HepG2 (cell line): Measurements from ENCODE around the gene PYGB. TPM values are rescaled to one million over a fixed set of nuclear protein-coding genes. Genes with fewer than 3 reads are reported as not detected.

Experiments used
- ARNT2 ChIP-seq: sonication (generic); formaldehyde crosslinking; IDR thresholded peaks from 2 replicates; pipeline ENCODE4 v1.8.0; 2022; ENCODE audit warnings: mild to moderate bottlenecking, low read depth, missing genetic modification reagents, moderate library complexity
- CHD2 ChIP-seq: IDR thresholded peaks from 2 replicates; pipeline ENCODE4 v1.6.1; 2011; ENCODE audit warnings: low read depth, low read length, improper control_type of control experiment
- ELF3 ChIP-seq: IDR thresholded peaks from 2 replicates; pipeline ENCODE4 v1.6.1; 2016; ENCODE audit warnings: missing genetic modification reagents, missing compliant biosample characterization
- FOXP1 ChIP-seq, 2 experiments: fragments of 450-650 bp in 1 of 2; IDR thresholded peaks; 2 replicates each; pipeline ENCODE4 v1.6.1; 2017 to 2018; ENCODE audit warnings: antibody characterized with exemption in 1 of 2
- GATAD2A ChIP-seq: IDR thresholded peaks from 2 replicates; pipeline ENCODE4 v1.6.1; 2016
- HNF4G ChIP-seq, 2 experiments: sonication (generic) in 1 of 2; formaldehyde crosslinking in 1 of 2; IDR thresholded peaks; 2 replicates each; pipeline versions ENCODE4 v1.4.0 to v1.6.1; 2011 to 2020; ENCODE audit warnings: borderline replicate concordance in 2 of 2, low read depth in 2 of 2, mild to moderate bottlenecking in 2 of 2, low read length in 1 of 2, missing genetic modification reagents in 1 of 2, moderate library complexity in 1 of 2
- LCORL ChIP-seq, 2 experiments: fragments of 450-650 bp in 1 of 2; sonication (generic) in 1 of 2; formaldehyde crosslinking in 1 of 2; IDR thresholded peaks; 2 replicates each; pipeline versions ENCODE4 v1.5.0 to v1.6.1; 2017 to 2020; ENCODE audit warnings: antibody characterized with exemption in 1 of 2, missing genetic modification reagents in 1 of 2
- MTA1 ChIP-seq: sonication (generic); formaldehyde crosslinking; IDR thresholded peaks from 2 replicates; pipeline ENCODE4 v1.4.0; 2020; ENCODE audit warnings: missing genetic modification reagents, mild to moderate bottlenecking, borderline replicate concordance
- NRL ChIP-seq: sonication (generic); formaldehyde crosslinking; IDR thresholded peaks from 2 replicates; pipeline ENCODE4 v1.5.0; 2020; ENCODE audit warnings: missing genetic modification reagents, mild to moderate bottlenecking, moderate library complexity, borderline replicate concordance
- TEAD2 ChIP-seq: sonication (generic); formaldehyde crosslinking; IDR thresholded peaks from 2 replicates; pipeline ENCODE4 v1.9.0; 2021; ENCODE audit warnings: missing genetic modification reagents
- ZFP82 ChIP-seq: sonication (generic); formaldehyde crosslinking; IDR thresholded peaks from 2 replicates; pipeline ENCODE4 v1.5.1; 2020; ENCODE audit warnings: mild to moderate bottlenecking, missing genetic modification reagents, borderline replicate concordance
- ZNF292 ChIP-seq: sonication (generic); formaldehyde crosslinking; IDR thresholded peaks from 2 replicates; pipeline ENCODE4 v1.8.1; 2022; ENCODE audit warnings: mild to moderate bottlenecking, low read depth, missing genetic modification reagents, borderline replicate concordance
- polyA plus RNA-seq, 8 experiments: library from polyadenylated mRNA; depleted of rRNA in 3 of 8; stranded (reverse) in 7 of 8; unstranded in 1 of 8; fragments of >200 nt; fragmentation: Illumina TruSeq in 4 of 8; extraction: Trizol in 4 of 8; gene quantifications; 2 replicates each; pipeline versions ENCODE4 v1.2.1 to v1.2.3, GENCODE V29; 2011 to 2016; ENCODE audit warnings: low read depth in 4 of 8, missing spikeins in 1 of 8, mixed read lengths in 1 of 8; ENCODE audit not compliant: insufficient read depth in 1 of 8
- total RNA-seq, 5 experiments: library from RNA; depleted of rRNA; stranded (reverse); fragments of >200 nt; fragmentation: Illumina TruSeq; extraction: Trizol; gene quantifications; 2 replicates each; pipeline ENCODE4 v1.2.3, GENCODE V29; 2016; ENCODE audit warnings: low read depth in 1 of 5
- TF ChIP-seq, protein P1 (sequence below): IDR thresholded peaks from 2 replicates; pipeline ENCODE4 v1.4.0; 2020; ENCODE audit warnings: mild to moderate bottlenecking, missing genetic modification reagents
- TF ChIP-seq, protein P2 (sequence below): IDR thresholded peaks from 2 replicates; pipeline ENCODE4 v1.6.1; 2016; ENCODE audit warnings: missing compliant biosample characterization, missing genetic modification reagents, borderline replicate concordance
- TF ChIP-seq, protein P3 (sequence below): sonication (generic); formaldehyde crosslinking; IDR thresholded peaks from 2 replicates; pipeline ENCODE4 v1.4.0; 2020; ENCODE audit warnings: missing genetic modification reagents, borderline replicate concordance
- TF ChIP-seq, protein P4 (sequence below): IDR thresholded peaks from 2 replicates; pipeline ENCODE4 v1.6.1; 2016; ENCODE audit warnings: low read depth, control low read depth

PYGB gene
- total and polyA plus RNA-seq, 2 of the 13 experiments (the other 11 are each of a cell fraction or from before 2014, with no cell fraction given), result 24.2 to 86.3 TPM

DNA sequence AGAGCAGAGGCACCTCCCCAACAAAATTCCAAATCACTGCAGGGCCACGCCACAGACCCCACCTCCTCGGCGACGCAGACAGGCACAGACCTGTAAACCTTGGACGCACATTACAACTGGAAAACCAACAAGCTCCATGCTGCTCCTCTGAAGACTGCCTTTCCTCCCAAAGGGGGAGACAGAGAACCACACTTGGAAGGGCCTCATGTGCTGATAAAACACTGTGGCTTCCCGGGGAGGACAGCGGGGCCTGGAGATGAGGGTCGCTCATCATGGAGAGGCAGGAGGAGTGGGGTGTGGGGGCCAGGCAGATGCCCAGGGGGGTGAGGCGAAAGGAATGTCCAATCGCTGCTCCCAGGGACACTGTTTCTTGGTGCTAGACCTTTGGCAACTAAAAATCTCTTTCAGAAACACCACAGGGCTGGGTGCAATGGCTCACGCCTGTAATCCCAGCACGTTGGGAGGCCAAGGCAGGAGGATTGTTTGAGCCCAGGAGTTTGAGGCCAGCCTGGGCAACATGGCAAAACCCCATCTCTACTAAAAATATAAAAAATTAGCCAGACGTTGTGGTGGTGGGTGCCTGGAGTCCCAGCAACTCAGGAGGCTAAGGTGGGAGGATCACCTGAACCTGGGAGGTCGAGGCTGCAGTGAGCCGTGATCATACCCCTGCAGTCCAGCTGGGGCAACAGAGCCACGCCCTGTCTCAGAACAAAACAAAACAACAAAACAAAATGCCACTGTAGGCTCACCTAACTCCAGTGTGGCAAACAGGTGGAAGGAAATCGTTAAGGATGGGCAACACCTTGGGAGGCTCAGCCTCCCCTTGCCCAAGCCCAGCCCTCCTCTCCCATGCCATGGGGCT, 88.9 kb downstream of the PYGB start (continued):
- TF ChIP-seq, protein P1, sequence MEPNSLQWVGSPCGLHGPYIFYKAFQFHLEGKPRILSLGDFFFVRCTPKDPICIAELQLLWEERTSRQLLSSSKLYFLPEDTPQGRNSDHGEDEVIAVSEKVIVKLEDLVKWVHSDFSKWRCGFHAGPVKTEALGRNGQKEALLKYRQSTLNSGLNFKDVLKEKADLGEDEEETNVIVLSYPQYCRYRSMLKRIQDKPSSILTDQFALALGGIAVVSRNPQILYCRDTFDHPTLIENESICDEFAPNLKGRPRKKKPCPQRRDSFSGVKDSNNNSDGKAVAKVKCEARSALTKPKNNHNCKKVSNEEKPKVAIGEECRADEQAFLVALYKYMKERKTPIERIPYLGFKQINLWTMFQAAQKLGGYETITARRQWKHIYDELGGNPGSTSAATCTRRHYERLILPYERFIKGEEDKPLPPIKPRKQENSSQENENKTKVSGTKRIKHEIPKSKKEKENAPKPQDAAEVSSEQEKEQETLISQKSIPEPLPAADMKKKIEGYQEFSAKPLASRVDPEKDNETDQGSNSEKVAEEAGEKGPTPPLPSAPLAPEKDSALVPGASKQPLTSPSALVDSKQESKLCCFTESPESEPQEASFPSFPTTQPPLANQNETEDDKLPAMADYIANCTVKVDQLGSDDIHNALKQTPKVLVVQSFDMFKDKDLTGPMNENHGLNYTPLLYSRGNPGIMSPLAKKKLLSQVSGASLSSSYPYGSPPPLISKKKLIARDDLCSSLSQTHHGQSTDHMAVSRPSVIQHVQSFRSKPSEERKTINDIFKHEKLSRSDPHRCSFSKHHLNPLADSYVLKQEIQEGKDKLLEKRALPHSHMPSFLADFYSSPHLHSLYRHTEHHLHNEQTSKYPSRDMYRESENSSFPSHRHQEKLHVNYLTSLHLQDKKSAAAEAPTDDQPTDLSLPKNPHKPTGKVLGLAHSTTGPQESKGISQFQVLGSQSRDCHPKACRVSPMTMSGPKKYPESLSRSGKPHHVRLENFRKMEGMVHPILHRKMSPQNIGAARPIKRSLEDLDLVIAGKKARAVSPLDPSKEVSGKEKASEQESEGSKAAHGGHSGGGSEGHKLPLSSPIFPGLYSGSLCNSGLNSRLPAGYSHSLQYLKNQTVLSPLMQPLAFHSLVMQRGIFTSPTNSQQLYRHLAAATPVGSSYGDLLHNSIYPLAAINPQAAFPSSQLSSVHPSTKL (CRISPR knock-in tag), result peak; percentile 17; the same call in 1 of the 2 replicates
- TF ChIP-seq, protein P2, sequence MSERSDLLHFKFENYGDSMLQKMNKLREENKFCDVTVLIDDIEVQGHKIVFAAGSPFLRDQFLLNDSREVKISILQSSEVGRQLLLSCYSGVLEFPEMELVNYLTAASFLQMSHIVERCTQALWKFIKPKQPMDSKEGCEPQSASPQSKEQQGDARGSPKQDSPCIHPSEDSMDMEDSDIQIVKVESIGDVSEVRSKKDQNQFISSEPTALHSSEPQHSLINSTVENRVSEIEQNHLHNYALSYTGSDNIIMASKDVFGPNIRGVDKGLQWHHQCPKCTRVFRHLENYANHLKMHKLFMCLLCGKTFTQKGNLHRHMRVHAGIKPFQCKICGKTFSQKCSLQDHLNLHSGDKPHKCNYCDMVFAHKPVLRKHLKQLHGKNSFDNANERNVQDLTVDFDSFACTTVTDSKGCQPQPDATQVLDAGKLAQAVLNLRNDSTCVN (CRISPR knock-in tag), result no peak
- TF ChIP-seq GATAD2A (peak; percentile 34; the same call in 1 of the 2 replicates), MTA1 (CRISPR knock-in tag) (no peak), ARNT2 (CRISPR knock-in tag) (0 out of 2 replicates have a peak, but pooled peaks have one; percentile 33), ZNF292 (CRISPR knock-in tag) (no peak), TEAD2 (CRISPR knock-in tag) (no peak), CHD2 (0 out of 2 replicates have a peak, but pooled peaks have one; percentile 26), HNF4G (IDR thresholded peaks at IDR 0.05; ENCODE audit: borderline replicate concordance, low read depth, low read length) (no peak), HNF4G (CRISPR knock-in tag; IDR thresholded peaks at IDR 0.05; ENCODE audit: borderline replicate concordance, low read depth) (no peak), ELF3 (CRISPR knock-in tag) (0 out of 2 replicates have a peak, but pooled peaks have one; percentile 35), NRL (CRISPR knock-in tag) (peak; percentile 94), LCORL (IDR thresholded peaks at IDR 0.05) (0 out of 2 replicates have a peak, but pooled peaks have one; percentile 12), LCORL (CRISPR knock-in tag; IDR thresholded peaks at IDR 0.05) (no peak), ZFP82 (no peak), FOXP1 (IDR thresholded peaks at IDR 0.05) (no peak), FOXP1 (CRISPR knock-in tag; IDR thresholded peaks at IDR 0.05) (no peak)
- TF ChIP-seq, protein P3, sequence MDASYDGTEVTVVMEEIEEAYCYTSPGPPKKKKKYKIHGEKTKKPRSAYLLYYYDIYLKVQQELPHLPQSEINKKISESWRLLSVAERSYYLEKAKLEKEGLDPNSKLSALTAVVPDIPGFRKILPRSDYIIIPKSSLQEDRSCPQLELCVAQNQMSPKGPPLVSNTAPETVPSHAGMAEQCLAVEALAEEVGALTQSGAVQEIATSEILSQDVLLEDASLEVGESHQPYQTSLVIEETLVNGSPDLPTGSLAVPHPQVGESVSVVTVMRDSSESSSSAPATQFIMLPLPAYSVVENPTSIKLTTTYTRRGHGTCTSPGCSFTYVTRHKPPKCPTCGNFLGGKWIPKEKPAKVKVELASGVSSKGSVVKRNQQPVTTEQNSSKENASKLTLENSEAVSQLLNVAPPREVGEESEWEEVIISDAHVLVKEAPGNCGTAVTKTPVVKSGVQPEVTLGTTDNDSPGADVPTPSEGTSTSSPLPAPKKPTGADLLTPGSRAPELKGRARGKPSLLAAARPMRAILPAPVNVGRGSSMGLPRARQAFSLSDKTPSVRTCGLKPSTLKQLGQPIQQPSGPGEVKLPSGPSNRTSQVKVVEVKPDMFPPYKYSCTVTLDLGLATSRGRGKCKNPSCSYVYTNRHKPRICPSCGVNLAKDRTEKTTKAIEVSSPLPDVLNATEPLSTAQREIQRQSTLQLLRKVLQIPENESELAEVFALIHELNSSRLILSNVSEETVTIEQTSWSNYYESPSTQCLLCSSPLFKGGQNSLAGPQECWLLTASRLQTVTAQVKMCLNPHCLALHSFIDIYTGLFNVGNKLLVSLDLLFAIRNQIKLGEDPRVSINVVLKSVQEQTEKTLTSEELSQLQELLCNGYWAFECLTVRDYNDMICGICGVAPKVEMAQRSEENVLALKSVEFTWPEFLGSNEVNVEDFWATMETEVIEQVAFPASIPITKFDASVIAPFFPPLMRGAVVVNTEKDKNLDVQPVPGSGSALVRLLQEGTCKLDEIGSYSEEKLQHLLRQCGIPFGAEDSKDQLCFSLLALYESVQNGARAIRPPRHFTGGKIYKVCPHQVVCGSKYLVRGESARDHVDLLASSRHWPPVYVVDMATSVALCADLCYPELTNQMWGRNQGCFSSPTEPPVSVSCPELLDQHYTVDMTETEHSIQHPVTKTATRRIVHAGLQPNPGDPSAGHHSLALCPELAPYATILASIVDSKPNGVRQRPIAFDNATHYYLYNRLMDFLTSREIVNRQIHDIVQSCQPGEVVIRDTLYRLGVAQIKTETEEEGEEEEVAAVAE (CRISPR knock-in tag), result 0 out of 2 replicates have a peak, but pooled peaks have one; percentile 42
- TF ChIP-seq, protein P4, sequence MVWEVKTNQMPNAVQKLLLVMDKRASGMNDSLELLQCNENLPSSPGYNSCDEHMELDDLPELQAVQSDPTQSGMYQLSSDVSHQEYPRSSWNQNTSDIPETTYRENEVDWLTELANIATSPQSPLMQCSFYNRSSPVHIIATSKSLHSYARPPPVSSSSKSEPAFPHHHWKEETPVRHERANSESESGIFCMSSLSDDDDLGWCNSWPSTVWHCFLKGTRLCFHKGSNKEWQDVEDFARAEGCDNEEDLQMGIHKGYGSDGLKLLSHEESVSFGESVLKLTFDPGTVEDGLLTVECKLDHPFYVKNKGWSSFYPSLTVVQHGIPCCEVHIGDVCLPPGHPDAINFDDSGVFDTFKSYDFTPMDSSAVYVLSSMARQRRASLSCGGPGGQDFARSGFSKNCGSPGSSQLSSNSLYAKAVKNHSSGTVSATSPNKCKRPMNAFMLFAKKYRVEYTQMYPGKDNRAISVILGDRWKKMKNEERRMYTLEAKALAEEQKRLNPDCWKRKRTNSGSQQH (CRISPR knock-in tag), result peak; percentile 84; the same call in 1 of the 2 replicates
